ENCODE measurements around the gene ACTRT2. TPM values are rescaled to one million over a fixed set of nuclear protein-coding genes. Genes with fewer than 3 reads are reported as not detected.

ACTRT2 gene
- total RNA-seq, 1 experiment from 2014 or later, result not detected

DNA sequence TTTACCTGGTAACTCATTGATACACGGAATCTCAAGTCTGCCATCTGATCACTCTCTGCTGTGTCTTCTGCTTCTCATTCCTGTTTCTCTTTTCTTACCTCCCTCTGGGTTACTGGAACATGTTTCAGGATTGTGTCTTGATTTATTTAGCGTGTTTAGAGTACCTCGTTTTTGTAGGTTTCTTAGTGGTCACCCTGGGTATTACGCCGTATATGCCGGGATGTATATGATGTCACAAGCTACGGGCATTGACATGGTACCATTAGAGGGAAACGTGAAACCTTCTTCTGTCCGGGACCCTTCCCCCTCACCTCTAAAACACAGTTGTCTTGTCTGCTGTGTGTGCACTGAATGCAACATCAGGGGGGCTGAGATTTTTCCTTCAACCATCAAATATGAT is 2.8 kb downstream of the ACTRT2 start:
- no peak overlapping the region for H3K4me2 ChIP-seq (ENCODE audit: low read length)
- intact Hi-C loops (cut with micrococcal nuclease), result no loop called here
- no TSS peak for BruUV-seq (replicated peaks)
- H3K4me3 ChIP-seq (ENCODE audit: low read length), result no peak overlapping the region
- no peak overlapping the region for H2AFZ ChIP-seq (ENCODE audit: low read length)
- DNase-seq (peak; percentile 17), ATAC-seq (no peak)
- H3K9me2 ChIP-seq (replicated peaks; ENCODE audit: low read length), result no peaks in the 10 kb centered on the region
- no peak overlapping the region for H3K27ac ChIP-seq (ENCODE audit: low read length)
- ChIA-PET CTCF (interaction anchor here (0.7 kb wide), 1 partner anchor 13 kb away, joined by 4 read pairs; no protein-coding TSS in a partner anchor), POLR2A (ENCODE audit: unreplicated experiment) (no interaction called here)
- no peak overlapping the region for H3K9ac ChIP-seq (ENCODE audit: low read length)
- no peak for TF ChIP-seq EZH2 (IDR thresholded peaks at IDR 0.05; ENCODE audit: low read length, unreplicated experiment)
- TF ChIP-seq, protein P1, sequence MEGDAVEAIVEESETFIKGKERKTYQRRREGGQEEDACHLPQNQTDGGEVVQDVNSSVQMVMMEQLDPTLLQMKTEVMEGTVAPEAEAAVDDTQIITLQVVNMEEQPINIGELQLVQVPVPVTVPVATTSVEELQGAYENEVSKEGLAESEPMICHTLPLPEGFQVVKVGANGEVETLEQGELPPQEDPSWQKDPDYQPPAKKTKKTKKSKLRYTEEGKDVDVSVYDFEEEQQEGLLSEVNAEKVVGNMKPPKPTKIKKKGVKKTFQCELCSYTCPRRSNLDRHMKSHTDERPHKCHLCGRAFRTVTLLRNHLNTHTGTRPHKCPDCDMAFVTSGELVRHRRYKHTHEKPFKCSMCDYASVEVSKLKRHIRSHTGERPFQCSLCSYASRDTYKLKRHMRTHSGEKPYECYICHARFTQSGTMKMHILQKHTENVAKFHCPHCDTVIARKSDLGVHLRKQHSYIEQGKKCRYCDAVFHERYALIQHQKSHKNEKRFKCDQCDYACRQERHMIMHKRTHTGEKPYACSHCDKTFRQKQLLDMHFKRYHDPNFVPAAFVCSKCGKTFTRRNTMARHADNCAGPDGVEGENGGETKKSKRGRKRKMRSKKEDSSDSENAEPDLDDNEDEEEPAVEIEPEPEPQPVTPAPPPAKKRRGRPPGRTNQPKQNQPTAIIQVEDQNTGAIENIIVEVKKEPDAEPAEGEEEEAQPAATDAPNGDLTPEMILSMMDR (conservative IDR thresholded peaks at IDR 0.05; ENCODE audit: low read depth, low read length), result peak; percentile 41; the same call in 1 of the 2 replicates
- no peak for TF ChIP-seq EZH2phosphoT487 (IDR thresholded peaks at IDR 0.05; ENCODE audit: borderline replicate concordance, low read length)
- H4K20me1 ChIP-seq (ENCODE audit: low read length), result no peaks in the 10 kb centered on the region
- H3K79me2 ChIP-seq (ENCODE audit: low read length), result no peaks in the 10 kb centered on the region
- no peaks in the 10 kb centered on the region for H3K36me3 ChIP-seq (ENCODE audit: low read depth, low read length)
- H3F3A ChIP-seq (ENCODE audit: low read length, unreplicated experiment), result no peaks in the 10 kb centered on the region
- no peaks in the 10 kb centered on the region for H3K4me1 ChIP-seq (ENCODE audit: insufficient read depth, low read length)
- H3K9me3 ChIP-seq (ENCODE audit: low read length), result no peaks in the 10 kb centered on the region
- H3K27me3 ChIP-seq (ENCODE audit: low read length), result peaks cover 76% of the 10 kb centered on the region

- no peaks in the 10 kb centered on the region for H3K79me2 ChIP-seq (ENCODE audit: low read length)
- H3K36me3 ChIP-seq (ENCODE audit: low read depth, low read length), result no peaks in the 10 kb centered on the region
- peaks cover 75% of the 10 kb centered on the region for H3K27me3 ChIP-seq (ENCODE audit: low read length)
- TF ChIP-seq EZH2 (IDR thresholded peaks at IDR 0.05; ENCODE audit: low read length, unreplicated experiment) (no peak), EZH2phosphoT487 (IDR thresholded peaks at IDR 0.05; ENCODE audit: borderline replicate concordance, low read length) (no peak)
- TF ChIP-seq, protein P1 (conservative IDR thresholded peaks at IDR 0.05; ENCODE audit: low read depth, low read length), result no peak
- no peak overlapping the region for H3K9ac ChIP-seq (ENCODE audit: low read length)
- H3K9me3 ChIP-seq (ENCODE audit: low read length), result no peaks in the 10 kb centered on the region
- H3K4me2 ChIP-seq (ENCODE audit: low read length), result no peak overlapping the region
- no peaks in the 10 kb centered on the region for H4K20me1 ChIP-seq (ENCODE audit: low read length)
- ChIA-PET CTCF (interaction anchor here (0.7 kb wide), 1 partner anchor 12 kb away, joined by 4 read pairs; no protein-coding TSS in a partner anchor), POLR2A (ENCODE audit: unreplicated experiment) (no interaction called here)
- intact Hi-C loops (cut with micrococcal nuclease), result no loop called here
- H3K9me2 ChIP-seq (replicated peaks; ENCODE audit: low read length), result no peaks in the 10 kb centered on the region
- H2AFZ ChIP-seq (ENCODE audit: low read length), result no peak overlapping the region
- no peaks in the 10 kb centered on the region for H3K4me1 ChIP-seq (ENCODE audit: insufficient read depth, low read length)
- ATAC-seq (no peak), DNase-seq (no peak)
- no peak overlapping the region for H3K4me3 ChIP-seq (ENCODE audit: low read length)
- H3K27ac ChIP-seq (ENCODE audit: low read length), result no peak overlapping the region
- H3F3A ChIP-seq (ENCODE audit: low read length, unreplicated experiment), result no peaks in the 10 kb centered on the region
- no TSS peak for BruUV-seq (replicated peaks)
Observed at GRCh38 chr1:3024588-3024987, 3.3 kb downstream of the ACTRT2 start.

DNA sequence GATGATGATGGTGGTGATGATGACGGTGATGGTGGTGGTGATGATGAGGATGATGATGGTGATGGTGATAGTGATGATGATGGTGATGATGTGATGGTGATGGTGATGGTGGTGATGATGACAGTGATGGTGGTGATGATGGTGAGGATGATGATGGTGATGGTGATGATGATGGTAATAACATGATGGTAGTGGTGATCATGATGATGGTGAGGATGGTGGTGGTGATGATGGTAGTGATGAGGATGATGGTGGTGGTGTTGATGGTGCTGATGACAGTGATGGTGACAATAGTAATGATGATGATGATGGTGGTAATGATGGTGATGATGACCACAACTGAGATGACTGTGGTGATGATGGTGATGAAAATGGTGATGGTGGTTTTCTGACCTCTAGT is 4.9 kb downstream of the ACTRT2 start:
- no peak overlapping the region for H3K4me2 ChIP-seq (ENCODE audit: low read length)
- ATAC-seq, result no peak
- H3F3A ChIP-seq (ENCODE audit: low read length, unreplicated experiment), result no peaks in the 10 kb centered on the region
- TF ChIP-seq, protein P1 (conservative IDR thresholded peaks at IDR 0.05; ENCODE audit: low read depth, low read length), result no peak
- TF ChIP-seq EZH2phosphoT487 (IDR thresholded peaks at IDR 0.05; ENCODE audit: borderline replicate concordance, low read length) (no peak), EZH2 (IDR thresholded peaks at IDR 0.05; ENCODE audit: low read length, unreplicated experiment) (no peak)
- no peak overlapping the region for H2AFZ ChIP-seq (ENCODE audit: low read length)
- peaks cover 80% of the 10 kb centered on the region for H3K27me3 ChIP-seq (ENCODE audit: low read length)
- POLR2A ChIA-PET (ENCODE audit: unreplicated experiment), result no interaction called here
- no peaks in the 10 kb centered on the region for H3K4me1 ChIP-seq (ENCODE audit: insufficient read depth, low read length)
- H3K27ac ChIP-seq (ENCODE audit: low read length), result no peak overlapping the region
- no peak for DNase-seq
- H3K9me2 ChIP-seq (replicated peaks; ENCODE audit: low read length), result no peaks in the 10 kb centered on the region
- H3K9me3 ChIP-seq (ENCODE audit: low read length), result no peaks in the 10 kb centered on the region
- H4K20me1 ChIP-seq (ENCODE audit: low read length), result no peaks in the 10 kb centered on the region; the same call in 1 of the 2 replicates
- CTCF ChIA-PET, result no interaction called here
- H3K79me2 ChIP-seq (ENCODE audit: low read length), result no peaks in the 10 kb centered on the region
- BruUV-seq (replicated peaks), result no TSS peak
- H3K9ac ChIP-seq (ENCODE audit: low read length), result no peak overlapping the region
- no peak overlapping the region for H3K4me3 ChIP-seq (ENCODE audit: low read length)
- no peaks in the 10 kb centered on the region for H3K36me3 ChIP-seq (ENCODE audit: low read depth, low read length)
- intact Hi-C loops (cut with micrococcal nuclease), result no loop called here

All from PC-3 (cell line).